Keratinocyte (primary cell): Measurements from ENCODE around the gene ADAMTS17.

Source experiments
- EZH2 ChIP-seq: IDR thresholded peaks from one replicate; pipeline ENCODE4 v1.6.1; 2012; ENCODE audit warnings: inconsistent platforms, mild to moderate bottlenecking, low read length, moderate library complexity
- TF ChIP-seq, protein P1 (sequence below), 3 experiments: IDR thresholded peaks in 1 of 3; conservative IDR thresholded peaks in 1 of 3; optimal IDR thresholded peaks in 1 of 3; 2 replicates in 2 of 3; 3 replicates in 1 of 3; pipeline versions ENCODE3 to v1.5.1; 2011; ENCODE audit warnings: low read length in 3 of 3, mild to moderate bottlenecking in 3 of 3, moderate library complexity in 2 of 3, control low read depth in 1 of 3, inconsistent platforms in 1 of 3; ENCODE audit not compliant: insufficient read depth in 2 of 3; ENCODE audit errors: extremely low read depth in 1 of 3

DNA sequence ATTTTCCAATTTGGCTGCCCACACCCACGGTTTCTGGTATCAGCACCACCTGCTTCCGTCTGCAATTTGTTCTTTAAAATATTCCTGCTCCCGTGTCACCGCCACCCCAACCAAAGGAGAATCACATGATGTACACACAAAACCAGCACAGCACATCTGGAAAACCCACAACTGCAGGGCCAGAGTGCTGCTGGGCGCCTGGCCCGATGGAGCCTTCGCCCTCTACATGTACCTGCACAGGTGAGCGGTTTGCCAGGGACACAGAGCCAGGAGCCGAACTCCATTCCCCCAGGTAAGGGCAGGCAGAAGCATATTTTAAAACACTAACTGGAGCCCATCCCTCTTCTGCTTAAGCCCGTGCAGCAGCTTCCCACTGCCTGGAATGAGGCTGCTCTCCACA, 75.6 kb downstream of the ADAMTS17 start:
- TF ChIP-seq, protein P1, sequence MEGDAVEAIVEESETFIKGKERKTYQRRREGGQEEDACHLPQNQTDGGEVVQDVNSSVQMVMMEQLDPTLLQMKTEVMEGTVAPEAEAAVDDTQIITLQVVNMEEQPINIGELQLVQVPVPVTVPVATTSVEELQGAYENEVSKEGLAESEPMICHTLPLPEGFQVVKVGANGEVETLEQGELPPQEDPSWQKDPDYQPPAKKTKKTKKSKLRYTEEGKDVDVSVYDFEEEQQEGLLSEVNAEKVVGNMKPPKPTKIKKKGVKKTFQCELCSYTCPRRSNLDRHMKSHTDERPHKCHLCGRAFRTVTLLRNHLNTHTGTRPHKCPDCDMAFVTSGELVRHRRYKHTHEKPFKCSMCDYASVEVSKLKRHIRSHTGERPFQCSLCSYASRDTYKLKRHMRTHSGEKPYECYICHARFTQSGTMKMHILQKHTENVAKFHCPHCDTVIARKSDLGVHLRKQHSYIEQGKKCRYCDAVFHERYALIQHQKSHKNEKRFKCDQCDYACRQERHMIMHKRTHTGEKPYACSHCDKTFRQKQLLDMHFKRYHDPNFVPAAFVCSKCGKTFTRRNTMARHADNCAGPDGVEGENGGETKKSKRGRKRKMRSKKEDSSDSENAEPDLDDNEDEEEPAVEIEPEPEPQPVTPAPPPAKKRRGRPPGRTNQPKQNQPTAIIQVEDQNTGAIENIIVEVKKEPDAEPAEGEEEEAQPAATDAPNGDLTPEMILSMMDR (optimal IDR thresholded peaks at IDR 0.05 in 1 of 3, IDR thresholded peaks at IDR 0.05 in 1 of 3, conservative IDR thresholded peaks at IDR 0.05 in 1 of 3; ENCODE audit: extremely low read depth in 1 of 3, insufficient read depth in 2 of 3, low read length in 3 of 3), result no peak
- no peak for TF ChIP-seq EZH2
